GM19043 (cell line): ENCODE measurements around the gene DKK2.

Experiments used
- ATAC-seq: cut with Tn5 transposase; IDR thresholded peaks from one replicate; pipeline ENCODE4 v1.9.1; 2021; ENCODE audit warnings: low read depth; ENCODE audit not compliant: unreplicated experiment

DKK2 gene, protein sequence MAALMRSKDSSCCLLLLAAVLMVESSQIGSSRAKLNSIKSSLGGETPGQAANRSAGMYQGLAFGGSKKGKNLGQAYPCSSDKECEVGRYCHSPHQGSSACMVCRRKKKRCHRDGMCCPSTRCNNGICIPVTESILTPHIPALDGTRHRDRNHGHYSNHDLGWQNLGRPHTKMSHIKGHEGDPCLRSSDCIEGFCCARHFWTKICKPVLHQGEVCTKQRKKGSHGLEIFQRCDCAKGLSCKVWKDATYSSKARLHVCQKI

DNA sequence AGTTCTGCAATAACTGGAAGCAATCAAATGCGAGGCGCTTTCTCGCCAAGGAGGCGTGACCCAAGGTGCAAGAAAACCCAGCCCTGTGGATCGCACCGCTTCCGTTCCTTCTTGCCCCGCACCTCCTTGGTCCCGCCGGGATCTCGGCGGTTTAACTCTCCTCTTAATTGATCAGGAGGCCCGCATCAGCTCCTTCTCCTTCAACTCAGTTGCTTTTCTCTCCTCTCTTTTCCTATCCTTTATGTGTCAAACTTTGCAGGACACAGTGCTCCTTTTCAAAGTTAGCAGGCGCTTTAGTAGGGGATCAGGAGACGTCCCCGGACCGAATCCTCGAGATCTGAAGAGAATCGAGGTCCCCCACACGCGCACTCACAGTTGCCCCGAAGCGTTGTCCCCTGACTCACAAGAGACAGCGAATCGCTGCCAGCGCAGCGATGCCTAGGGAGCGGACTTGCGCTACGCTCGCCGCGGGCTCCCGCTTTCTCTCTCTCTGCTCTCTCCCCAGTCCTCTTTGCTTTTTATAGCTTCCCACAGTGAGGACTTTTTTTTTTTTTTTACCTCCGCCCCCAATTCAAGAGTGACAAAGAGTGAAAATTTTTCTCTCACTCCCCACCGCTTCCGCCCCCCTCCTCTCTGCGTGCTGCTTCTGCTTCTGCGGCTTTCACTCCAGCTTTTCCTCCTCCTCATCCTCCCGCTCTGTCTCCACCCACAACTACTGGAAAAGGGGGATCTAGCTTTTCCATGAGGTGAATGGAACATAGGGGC, at the start of gene DKK2:
DKK2 (minus strand) TSS at position 495 of the 765 bp plus-strand sequence. CDS start 722 bp downstream, outside the sequence.
- no peak for ATAC-seq

DNA sequence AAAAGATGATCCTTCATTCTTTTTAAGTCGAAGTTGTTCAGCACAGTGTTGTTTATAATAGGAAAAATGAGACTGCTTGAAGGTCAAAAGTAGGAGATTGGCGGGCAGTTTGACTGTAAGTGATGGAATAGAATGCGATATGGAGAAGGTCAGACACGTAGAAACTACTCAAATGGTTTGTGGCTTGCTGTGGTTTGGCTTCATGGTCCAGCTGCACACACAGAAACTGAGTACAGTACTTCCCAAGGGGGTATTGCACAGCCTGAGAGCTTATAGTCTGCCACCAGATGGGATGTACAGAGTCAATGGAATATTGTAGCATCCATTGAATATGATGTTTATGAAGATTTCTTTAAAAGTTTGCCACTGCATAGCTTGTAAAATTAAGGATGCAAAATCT, 41.1 kb upstream of the DKK2 start:
- no peak for ATAC-seq

DNA sequence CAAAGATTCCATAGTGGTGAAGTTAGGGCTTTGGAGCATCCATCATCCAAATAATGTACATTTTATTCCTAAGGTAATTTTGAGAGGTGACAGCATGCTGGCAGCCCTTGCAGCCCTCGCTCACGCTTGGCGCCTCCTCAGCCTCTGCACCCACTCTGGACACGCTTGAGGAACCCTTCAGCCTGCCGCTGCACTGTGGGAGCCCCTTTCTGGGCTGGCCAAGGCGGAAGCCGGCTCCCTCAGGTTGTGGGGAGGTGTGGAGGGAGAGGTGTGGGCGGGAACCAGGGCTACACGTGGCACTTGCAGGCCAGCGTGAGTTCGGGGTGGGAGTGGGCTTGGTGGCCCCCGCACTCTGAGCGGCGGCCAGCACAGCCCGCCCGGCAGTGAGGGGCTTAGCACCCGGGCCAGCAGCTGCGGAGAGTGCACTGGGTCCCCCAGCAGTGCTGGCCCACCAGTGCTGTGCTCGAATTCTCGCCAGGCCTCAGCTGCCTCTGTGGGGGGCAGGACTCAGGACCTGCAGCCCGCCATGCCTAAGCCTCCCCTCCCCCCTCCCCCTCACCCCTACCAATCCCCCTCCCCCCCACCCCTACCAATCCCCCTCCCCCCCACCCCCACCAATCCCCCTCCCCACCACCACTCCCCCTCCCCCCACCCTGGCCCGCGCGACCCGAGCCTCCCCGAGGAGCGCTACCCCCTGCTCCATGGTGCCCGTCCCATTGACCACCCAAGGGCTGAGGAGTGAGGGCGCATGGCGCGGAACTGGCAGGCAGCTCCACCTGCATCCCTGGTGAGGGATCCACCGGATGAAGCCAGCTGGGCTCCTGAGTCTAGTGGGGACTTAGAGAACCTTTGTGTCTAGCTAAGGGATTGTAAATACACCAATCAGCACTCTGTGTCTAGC, 37.0 kb upstream of the DKK2 start:
- no peak for ATAC-seq

DNA sequence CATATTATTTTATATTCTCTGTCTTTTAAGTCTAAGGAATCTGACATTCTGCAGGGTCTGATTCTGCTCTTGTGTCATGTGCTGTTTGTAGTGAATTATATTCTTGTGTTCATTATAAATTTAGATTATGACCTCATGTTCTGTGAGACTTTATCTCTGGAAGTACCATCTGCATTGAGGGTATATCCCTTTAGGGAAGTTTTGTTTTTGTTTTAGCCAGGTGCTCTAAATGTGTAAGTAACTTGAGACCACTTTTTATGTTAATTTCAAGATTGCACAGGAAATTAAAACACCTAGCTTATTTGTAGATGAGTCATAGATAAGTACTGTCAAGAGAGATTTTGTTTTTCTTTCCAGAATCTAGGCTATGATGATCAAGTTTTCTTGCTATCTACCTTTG, 35.0 kb upstream of the DKK2 start:
- no peak for ATAC-seq

DNA sequence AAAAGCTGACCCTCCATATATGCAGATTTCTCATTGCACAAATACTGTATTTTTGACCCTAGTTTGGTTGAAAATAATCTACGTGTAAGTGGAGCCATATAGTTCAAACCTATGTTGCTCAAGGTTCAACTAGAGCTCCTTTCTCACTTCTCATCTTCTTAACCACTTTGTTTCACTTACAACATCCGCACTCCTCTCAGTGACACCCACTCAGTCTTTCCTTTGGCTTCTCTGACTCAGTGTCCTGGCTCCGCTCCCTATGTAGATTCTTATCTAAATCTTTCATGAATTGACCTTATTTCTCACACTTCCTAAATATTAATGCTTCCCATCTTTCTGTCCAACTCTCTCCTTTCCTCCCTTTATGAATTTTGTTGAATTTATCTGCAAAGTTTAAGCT, 32.9 kb upstream of the DKK2 start:
- ATAC-seq: no peak

DNA sequence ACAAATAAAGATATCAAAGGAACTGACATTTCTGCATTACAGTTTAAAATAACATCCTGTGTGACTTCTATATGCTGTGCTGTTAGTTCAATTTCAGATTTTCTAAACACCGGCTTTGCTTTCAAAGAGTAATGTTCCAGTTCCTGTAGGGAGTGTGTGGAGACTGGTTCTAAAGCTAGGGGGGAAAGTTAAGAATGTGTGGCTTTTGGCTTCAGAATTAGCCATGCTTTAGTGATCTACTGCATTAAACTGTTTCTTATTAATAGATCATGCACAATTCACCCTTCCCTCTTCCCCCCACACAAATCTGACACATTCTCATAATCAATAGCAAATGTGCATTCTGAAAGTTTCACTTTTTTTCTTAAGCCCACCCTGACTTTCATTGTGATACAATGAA, 32.0 kb upstream of the DKK2 start:
- ATAC-seq: no peak

DNA sequence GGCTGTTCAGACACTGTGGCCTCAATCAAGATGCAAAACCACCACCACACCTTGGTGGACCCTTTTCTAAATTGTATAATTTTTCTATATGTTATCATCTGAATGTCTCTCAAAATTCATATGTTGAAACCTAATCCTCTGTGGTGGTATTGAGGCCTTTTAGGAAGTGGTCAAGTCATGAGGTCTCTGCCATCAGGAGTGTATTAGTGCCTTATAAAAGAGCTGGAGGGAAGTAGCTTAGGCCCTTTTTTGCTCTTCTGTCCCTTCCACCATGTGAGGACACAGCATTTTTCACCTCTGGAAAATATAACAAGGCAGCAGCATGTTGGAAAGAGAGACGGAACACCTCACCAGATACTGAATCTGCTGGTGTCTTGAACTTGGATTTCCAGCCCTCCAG, 30.5 kb upstream of the DKK2 start:
- no peak for ATAC-seq

DNA sequence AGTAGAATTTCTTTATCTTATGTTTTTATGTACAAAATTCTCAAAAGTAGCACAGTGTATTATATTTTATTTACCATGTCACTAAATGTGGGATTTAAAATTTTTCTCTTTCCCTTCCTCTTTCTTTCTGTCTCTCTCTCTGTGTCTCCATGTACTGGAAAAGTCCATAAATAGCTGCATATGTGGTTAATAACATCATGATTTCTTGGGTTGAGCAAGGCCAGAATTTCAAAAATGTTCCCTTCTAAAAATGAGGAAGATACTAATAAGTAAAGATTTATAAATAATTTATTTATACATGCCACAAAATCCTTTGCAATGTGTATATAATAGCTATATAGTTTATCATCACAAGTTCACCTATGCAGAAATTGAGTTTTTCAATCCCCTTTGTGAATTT, 29.1 kb upstream of the DKK2 start:
- ATAC-seq: no peak

DNA sequence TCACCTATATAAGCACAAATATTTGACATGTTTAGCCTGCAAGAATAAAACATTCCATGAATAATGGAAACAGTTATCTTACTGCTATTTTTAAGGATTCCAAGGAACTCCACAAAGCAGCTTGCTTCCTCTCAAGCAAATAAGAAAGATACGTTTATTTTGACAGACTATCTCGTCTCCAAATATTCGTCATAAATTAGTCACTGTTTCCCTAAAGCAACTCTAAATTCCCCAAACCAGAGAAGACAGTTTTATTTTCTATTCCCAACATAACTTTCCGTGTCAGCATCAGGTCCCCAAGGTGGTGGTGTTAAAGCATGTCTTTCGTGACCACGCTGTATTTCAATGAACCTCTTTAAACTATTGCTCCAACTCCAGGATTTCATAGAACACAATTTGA, 24.3 kb upstream of the DKK2 start:
- ATAC-seq: no peak

DNA sequence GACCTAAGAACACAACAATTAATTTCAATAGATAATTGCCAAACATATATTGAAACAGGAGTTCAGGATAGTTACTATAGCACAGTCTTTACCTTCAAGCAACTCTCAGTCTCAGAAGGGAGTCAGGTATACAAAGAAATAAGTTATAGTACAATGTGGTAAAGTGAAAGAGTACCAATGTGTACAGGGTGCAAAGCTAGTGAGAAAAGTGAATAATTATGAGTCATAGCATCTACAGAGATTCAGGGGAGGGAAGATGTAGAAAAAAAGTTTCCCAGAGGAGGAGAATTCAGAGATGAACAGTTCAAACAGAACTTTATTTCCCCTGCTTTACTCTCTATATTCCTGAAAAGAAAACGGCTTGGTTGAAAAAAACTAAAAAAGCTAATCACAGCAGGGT, 22.7 kb upstream of the DKK2 start:
- ATAC-seq: no peak

DNA sequence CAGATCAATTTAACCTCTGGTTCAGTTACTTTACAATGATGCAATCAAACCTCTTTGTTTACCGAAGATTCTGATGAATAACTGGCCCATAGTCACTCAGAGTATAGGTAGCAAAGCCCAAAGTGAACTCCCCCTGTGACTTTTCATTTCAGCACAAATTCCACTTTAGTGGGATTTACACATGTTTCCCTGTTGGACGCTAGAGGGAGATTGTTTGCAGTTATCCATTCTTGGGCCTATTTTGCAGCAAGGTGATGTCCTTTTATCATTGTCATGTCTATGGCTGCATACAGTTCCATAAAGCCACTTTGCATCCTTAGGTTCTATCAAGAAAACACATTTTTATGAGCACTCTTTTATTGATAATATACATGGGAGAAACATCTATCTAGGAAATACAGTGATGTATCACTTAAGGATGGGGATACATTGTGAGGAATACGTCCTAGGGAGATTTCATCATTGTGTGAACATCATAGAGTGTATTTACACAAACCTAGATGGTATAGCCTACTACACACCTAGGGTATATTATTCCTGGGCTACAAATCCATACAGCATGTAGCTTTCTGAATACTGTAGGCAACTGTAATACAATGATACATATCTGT, 14.5 kb upstream of the DKK2 start:
- no peak for ATAC-seq

DNA sequence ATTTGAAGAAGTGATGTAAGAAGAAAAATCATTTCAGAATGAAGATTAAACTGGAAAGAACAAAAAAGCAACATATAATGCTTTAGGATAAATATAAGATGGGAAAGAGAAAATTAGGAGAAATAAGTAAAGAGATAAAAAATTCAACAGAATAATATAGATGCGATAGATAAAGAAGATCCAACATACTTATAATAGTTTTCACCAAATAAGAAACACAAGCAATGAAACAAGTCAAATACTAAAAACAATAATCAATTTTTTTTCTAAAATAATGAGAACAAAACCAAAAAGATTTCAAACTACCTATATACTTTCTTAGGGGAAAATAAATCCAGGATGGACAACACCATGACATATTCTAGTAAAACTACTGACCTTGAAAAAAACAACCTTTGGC, 10.1 kb upstream of the DKK2 start:
- ATAC-seq: no peak

DNA sequence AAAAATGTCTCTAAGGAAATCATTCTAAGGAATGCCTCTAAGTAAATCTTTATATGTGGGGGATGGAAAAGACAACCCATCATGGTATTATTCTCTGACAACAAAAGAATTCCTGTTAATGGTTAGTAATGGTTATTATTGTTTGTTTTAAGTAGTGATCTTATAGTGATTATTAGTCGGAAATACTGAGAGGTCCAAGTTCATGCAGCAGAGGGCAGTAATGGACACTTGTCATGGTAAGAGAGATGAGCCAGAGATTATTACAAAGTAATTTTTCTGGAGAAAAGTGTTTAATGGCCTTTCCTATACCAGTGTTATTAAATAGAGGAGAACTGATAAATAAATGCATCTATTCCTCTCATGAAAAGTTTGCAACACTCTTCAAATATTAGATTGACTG, 8.1 kb upstream of the DKK2 start:
- no peak for ATAC-seq

DNA sequence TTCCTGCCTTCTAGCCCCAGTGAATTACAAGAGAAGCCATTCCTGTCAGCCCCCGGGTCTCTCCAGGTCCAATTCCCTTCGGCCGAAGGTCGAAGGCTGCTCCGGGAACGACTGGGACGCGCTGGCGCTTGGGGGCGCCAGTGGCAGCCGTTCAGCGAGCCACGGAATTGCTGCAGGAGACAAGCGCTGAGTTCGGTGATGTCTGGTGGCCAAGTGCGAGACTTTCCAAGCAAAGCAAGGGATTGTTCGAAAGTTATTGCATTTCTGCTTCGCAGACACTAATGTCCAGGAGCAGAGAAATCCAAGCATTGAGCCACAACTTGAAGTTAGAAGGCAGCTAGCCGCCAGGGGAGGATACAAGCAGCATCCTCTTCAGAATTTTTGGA, 1.1 kb upstream of the DKK2 start:
- ATAC-seq: no peak

DNA sequence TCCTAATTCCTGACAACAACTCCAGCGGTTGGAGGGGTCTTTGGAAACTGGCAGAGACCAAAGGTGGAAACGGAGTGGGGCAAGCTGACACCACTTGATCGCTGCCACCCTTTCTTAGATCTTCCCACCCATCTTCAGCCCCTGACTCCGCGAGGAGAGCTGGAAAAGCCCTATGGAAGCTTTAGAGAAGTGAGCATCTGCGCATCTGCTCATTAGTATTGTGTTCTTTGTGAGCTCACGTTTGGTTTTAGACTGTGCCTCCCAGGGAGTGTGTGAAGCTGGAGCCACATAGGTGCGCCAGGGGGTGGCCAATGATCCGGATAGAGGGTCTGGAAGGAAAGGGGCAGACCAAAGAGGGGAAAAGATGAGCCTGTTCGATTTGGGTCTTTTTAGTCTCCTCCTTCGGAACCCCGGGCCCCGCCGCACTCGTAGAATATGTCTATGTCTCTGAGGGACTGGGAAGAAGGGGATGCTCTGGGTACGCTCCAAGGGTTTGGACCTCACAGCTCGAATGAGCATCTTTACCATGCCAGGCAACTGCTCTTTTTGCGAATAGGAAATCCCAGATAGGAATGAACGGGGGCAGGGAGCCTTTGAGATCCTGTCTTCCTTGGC, 578 bp upstream of the DKK2 start:
- no peak for ATAC-seq

DNA sequence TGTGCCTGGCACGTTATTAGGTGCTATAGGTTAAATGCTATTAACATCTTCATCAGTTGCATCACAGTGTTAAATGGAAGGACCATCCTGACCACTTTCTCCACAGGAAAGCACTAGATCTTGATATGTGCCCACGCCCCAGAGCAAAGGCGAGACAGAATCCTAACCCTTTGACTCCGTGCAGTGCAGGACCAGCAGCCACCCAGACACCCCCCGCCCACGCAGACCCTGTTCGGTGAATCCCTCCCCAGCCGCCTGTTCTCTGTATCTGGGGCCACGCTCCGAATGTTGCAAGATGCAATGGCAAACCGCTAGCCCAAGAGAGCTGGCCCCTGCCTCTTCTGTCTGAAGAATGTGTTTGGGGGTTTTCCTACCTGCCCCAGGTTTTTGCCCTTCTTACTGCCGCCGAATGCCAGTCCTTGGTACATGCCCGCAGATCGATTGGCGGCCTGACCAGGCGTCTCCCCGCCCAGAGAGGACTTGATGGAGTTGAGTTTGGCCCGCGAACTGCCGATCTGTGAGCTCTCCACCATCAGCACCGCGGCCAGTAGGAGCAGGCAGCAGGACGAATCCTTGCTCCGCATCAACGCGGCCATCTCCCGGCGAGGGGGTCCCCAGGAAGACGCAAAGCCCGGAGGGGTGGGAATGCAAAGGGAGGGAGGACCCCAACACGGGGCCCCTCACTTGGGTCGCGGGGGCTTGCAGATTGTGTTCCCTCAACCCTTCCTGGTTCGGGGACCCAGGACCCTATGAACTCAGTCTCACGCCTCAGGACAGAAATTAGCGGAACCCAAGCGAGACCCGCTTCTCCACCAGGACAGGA, 906 bp downstream of the DKK2 start:
- no peak for ATAC-seq

DNA sequence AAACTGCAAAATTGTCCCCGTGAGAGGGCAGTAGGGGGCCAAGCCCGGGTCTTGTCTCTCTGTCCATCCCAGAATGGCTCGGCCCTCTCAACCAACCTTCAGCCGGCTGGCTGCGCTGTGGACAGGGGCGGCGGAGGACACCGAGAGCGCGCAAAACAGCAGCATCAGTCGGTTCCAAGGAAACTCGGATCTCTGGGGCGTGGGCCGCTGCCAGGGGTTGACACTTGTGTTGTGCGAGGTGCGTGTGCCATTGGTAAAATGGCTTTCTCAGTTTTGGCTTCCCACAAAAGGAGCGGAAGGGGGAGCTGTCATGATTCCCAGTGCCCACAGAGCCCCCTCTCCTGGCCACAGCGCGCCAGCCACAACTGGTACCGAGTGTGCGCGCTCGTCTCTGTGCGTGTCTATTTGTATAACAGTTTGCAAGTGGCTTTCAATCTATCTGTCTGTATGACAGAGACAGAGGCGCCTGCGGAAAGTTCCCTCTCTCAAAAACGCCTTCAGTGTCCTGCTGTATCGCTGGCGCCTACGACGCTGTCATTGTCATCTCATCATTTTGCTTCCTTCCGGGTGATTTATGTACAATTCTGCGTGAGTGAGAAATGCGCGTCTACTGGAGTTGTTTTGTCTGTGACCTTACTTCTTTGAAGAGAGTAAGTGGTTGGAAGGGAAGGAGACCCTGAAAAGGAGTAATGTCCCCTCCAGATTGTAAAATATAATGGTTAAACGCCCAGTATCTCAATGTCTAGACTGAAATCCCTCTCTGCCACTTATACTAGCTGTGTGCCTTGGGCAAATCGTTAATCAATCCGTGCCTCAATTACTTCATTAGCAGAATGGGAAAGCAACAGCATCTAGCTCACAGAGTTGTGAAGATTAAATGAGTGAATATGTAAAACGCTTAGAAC, 1.8 kb downstream of the DKK2 start:
- no peak for ATAC-seq

DNA sequence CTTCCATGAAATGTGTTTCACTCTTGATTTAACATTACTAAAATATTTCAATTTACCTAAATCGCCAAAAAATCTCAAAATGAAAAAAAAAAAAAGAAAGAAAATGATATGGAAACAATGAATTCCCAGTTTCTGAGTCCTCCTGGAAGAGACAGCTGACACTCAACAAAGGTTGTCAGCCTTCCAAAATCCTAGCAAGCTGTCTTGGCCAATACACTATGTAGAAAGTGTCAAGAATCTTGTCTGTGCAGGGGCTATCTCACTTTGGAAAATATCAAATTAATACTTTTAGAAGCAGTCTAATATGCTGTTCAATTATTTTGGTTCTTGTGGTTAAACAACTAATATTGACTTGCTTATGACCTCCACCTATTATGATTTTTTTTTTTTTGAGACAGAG, 8.7 kb downstream of the DKK2 start:
- no peak for ATAC-seq

DNA sequence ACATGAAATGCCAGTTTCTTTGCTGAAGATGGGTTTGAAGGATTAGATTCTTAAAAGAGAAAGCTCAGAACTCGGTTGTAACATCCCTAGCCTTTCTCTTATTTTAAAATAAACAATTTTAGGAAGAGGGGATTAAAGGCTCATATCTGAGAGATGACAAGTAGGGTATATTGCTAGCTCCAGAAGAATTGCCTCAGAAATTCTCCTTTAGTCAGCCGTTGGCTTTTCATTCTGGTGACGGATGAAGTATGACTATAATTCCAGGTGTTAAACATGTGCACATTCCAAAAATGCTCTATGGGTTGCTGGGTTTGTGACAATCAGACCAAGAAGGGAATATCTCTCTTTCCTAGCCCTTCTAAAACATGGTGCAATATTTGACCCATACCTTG, 17.8 kb downstream of the DKK2 start:
- ATAC-seq: no peak
